ENCODE data around the gene IL6R. TPM values are rescaled to one million over a fixed set of nuclear protein-coding genes. Genes with fewer than 3 reads are reported as not detected.
"Not testable (repeated sequence)": the region's sequence is repeated elsewhere in the genome, so short reads cannot be mapped to it uniquely, and the experiment has no call there.

IL6R gene
- total RNA-seq, 1 donor from 2014 or later = 0.78 TPM

GRCh38 chr1:154479764-154480421, 74.8 kb downstream of the IL6R start:
- Mint-ChIP-seq H3K9me3 (no peaks in the 10 kb centered on the region), H3K27me3 (ENCODE audit: low read depth) (no peaks in the 10 kb centered on the region), H3K4me3 (no peak overlapping the region), H3K36me3 (no peaks in the 10 kb centered on the region), H3K4me1 (peaks cover 4% of the 10 kb centered on the region), H3K27ac (no peak overlapping the region)
- DNase-seq (ENCODE audit: low spot score in 2 of 2, unreplicated experiment in 2 of 2) = peak in 1 of 2 experiments; percentile 63
- TF ChIP-seq CTCF (IDR thresholded peaks at IDR 0.05; ENCODE audit: unreplicated experiment) = peak; percentile 78

- Mint-ChIP-seq H3K4me3 (no peak overlapping the region), H3K27me3 (ENCODE audit: low read depth) (no peaks in the 10 kb centered on the region)
- TF ChIP-seq CTCF (IDR thresholded peaks at IDR 0.05; ENCODE audit: unreplicated experiment) = no peak
Observed at GRCh38 chr1:154481053-154481452, 75.9 kb downstream of the IL6R start.

GRCh38 chr1:154483941-154484803, 79.0 kb downstream of the IL6R start:
- H3K4me1 Mint-ChIP-seq = no peaks in the 10 kb centered on the region
- no peak overlapping the region for H3K4me3 Mint-ChIP-seq
- no peaks in the 10 kb centered on the region for H3K36me3 Mint-ChIP-seq
- no peak for DNase-seq (ENCODE audit: low spot score in 2 of 2, unreplicated experiment in 2 of 2)
- no peak for TF ChIP-seq CTCF (IDR thresholded peaks at IDR 0.05; ENCODE audit: unreplicated experiment)
- peaks cover 3% of the 10 kb centered on the region for H3K27me3 Mint-ChIP-seq (ENCODE audit: low read depth)
- H3K27ac Mint-ChIP-seq = no peak overlapping the region
- no peaks in the 10 kb centered on the region for H3K9me3 Mint-ChIP-seq

More at GRCh38 chr1:154481053-154481452, 75.9 kb downstream of the IL6R start:
- H3K27ac Mint-ChIP-seq = no peak overlapping the region
- H3K4me1 Mint-ChIP-seq = peaks cover 3% of the 10 kb centered on the region
- no peak for DNase-seq (ENCODE audit: low spot score in 2 of 2, unreplicated experiment in 2 of 2)
- H3K9me3 Mint-ChIP-seq = no peaks in the 10 kb centered on the region
- no peaks in the 10 kb centered on the region for H3K36me3 Mint-ChIP-seq

- no peak overlapping the region for H3K4me3 Mint-ChIP-seq
- no peaks in the 10 kb centered on the region for H3K9me3 Mint-ChIP-seq
- H3K4me1 Mint-ChIP-seq = no peaks in the 10 kb centered on the region
- no peak for TF ChIP-seq CTCF (IDR thresholded peaks at IDR 0.05; ENCODE audit: unreplicated experiment)
- H3K27me3 Mint-ChIP-seq (ENCODE audit: low read depth) = peaks cover 4% of the 10 kb centered on the region
- no peak overlapping the region for H3K27ac Mint-ChIP-seq
- H3K36me3 Mint-ChIP-seq = no peaks in the 10 kb centered on the region
- no peak for DNase-seq (ENCODE audit: low spot score in 2 of 2, unreplicated experiment in 2 of 2)
Observed at GRCh38 chr1:154485106-154485505, 80.0 kb downstream of the IL6R start.

GRCh38 chr1:154485910-154486496, 80.9 kb downstream of the IL6R start:
- Mint-ChIP-seq H3K9me3 (no peaks in the 10 kb centered on the region), H3K27me3 (ENCODE audit: low read depth) (peaks cover 11% of the 10 kb centered on the region), H3K27ac (no peak overlapping the region), H3K4me3 (no peak overlapping the region), H3K36me3 (no peaks in the 10 kb centered on the region), H3K4me1 (no peaks in the 10 kb centered on the region)
- DNase-seq (ENCODE audit: low spot score in 2 of 2, unreplicated experiment in 2 of 2) = no peak
- no peak for TF ChIP-seq CTCF (IDR thresholded peaks at IDR 0.05; ENCODE audit: unreplicated experiment)

- H3K36me3 Mint-ChIP-seq; H3K4me1 Mint-ChIP-seq; H3K27ac Mint-ChIP-seq; H3K9me3 Mint-ChIP-seq; DNase-seq (ENCODE audit: low spot score in 2 of 2, unreplicated experiment in 2 of 2); H3K4me3 Mint-ChIP-seq: not testable (repeated sequence)
- peaks cover 18% of the 10 kb centered on the region for H3K27me3 Mint-ChIP-seq (ENCODE audit: low read depth)
Observed at GRCh38 chr1:154486756-154487155, 81.6 kb downstream of the IL6R start.

Data from mesothelial cell of epicardium (in vitro differentiated cells).